GM12872 (cell line): ENCODE results near the gene FYTTD1.

Source experiments
- TF ChIP-seq, protein P1 (sequence below): IDR thresholded peaks from 3 replicates; pipeline ENCODE4 v1.5.1; 2011; ENCODE audit warnings: low read depth, mild to moderate bottlenecking, low read length, moderate library complexity; ENCODE audit not compliant: insufficient read depth

FYTTD1 gene

DNA sequence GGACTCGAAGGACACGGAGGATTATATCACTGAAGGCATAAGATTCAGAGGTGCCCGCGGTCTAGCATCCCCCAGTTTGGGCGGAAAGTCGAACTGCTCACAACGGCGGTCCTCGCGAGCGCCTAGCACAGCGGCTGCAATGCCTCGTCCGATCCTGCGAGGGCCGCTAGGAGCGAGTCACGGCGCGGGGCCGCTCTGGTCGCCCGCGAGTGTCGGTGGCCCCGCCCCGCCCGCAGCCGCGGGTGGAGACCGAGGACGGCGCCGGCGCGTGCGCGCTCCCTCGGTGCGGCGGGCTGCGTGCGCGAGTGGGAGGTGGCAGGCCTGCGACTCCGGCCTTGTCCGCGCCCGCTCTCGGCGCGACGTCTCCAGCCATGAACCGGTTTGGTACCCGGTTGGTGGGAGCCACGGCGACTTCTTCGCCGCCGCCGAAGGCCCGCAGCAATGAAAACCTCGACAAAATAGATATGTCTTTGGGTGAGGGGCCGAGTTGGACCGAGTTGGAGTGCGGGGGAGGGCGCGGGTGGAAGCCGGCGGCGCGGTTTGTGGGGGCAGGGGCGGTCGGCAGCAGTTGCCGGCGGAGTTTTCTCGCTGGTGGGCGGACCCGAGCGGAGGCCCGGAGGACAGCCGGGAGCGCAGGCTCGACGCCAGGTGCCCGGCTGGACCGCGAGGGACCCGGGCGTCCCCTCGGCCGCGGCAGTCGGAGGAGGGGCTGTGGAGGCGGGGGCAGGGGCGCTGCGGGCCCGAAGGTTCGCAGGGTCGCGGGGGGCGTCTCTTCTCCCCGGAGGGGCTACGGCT, at the start of gene FYTTD1:
FYTTD1 (plus strand) TSS at position 283 of the 795 bp plus-strand sequence; CDS start at position 372, 89 bp downstream.
- TF ChIP-seq, protein P1, sequence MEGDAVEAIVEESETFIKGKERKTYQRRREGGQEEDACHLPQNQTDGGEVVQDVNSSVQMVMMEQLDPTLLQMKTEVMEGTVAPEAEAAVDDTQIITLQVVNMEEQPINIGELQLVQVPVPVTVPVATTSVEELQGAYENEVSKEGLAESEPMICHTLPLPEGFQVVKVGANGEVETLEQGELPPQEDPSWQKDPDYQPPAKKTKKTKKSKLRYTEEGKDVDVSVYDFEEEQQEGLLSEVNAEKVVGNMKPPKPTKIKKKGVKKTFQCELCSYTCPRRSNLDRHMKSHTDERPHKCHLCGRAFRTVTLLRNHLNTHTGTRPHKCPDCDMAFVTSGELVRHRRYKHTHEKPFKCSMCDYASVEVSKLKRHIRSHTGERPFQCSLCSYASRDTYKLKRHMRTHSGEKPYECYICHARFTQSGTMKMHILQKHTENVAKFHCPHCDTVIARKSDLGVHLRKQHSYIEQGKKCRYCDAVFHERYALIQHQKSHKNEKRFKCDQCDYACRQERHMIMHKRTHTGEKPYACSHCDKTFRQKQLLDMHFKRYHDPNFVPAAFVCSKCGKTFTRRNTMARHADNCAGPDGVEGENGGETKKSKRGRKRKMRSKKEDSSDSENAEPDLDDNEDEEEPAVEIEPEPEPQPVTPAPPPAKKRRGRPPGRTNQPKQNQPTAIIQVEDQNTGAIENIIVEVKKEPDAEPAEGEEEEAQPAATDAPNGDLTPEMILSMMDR = peak; percentile 57; the same call in 2 of the 3 replicates

DNA sequence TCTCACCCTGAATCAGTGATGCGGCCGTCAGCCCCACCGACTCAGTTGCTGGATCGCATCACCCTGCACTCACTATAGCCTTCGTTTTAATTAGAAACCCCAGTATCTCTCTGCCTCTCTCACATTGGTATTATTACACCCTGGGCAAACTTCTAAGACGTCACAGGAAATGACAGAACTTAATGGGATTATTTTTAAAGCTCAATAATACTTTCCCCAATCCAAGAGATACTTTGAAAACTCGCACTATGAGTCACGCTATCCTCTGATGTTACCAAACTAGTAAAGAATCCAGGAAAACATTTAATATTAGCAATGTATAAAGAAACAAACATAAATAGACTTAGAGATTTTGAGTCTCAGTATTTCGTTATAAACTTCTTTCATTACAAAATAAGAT, 49.6 kb upstream of the FYTTD1 start:
- TF ChIP-seq, protein P1 = no peak

DNA sequence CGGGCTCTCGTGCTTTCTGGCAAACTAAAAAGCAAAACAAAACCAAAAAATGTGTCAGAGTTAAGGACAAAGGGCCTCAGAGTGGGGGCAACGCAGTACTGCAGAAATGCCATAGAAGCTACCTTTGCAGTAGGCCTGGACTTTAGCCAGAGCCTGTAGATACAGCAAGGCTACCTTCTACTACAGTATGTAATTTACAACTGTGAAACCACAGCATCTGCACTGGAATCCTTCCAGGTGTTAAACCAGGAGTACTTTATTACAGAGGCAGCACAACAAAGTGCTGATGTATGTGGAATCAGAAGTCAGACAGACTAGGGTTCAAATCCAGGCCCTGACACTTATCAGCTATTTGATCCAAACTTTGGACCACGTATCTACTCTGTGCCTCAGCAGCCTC, 47.8 kb upstream of the FYTTD1 start:
- TF ChIP-seq, protein P1 = no peak

GRCh38 chr3:197706658-197707057, 43.0 kb upstream of the FYTTD1 start:
- TF ChIP-seq, protein P1 = no peak

GRCh38 chr3:197709135-197709534, 40.5 kb upstream of the FYTTD1 start:
- TF ChIP-seq, protein P1 = no peak

DNA sequence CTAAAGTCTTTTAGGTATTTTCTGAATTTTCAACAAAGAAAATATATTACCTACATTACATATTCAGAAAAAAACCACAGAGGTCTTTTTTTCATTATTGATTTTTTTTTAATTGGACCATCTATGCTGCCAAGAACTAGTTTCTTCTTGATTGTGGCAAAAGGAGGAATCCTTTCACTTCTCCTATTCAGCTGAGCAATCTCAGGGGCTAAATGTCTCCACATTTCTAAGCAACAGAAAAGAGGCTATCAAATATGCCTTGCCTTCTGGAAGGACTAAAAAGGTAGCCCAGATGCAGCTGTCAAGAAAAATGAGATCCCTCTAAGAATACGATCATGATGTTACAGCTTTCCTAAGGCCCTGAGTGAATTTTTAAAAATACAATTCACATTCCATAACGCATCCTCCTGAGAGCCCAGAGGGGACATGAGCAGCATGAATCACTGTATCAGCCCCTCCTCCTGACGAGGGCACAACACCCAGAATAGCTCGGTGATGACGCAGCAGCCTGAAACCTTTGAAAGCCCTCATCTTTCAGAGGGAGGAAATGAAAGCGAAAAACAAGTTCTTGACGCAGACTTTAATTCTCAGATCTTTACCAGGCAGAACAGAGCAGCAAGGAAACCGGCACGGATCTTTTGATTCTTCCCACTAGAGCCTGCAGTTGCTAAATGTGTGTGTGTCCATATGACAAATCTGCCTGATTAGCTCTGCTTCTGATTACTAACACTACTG, 37.5 kb upstream of the FYTTD1 start:
- TF ChIP-seq, protein P1 = no peak

- TF ChIP-seq, protein P1 = no peak
Measured at GRCh38 chr3:197713477-197713822, 36.2 kb upstream of the FYTTD1 start.
